Mucosa of rectum (tissue), 2 donors: ENCODE data around the gene HOXB7.

Experiments used
- H3K27ac ChIP-seq, 2 donors: one replicate each; pipeline ENCODE4 v1.7.0; 2013; ENCODE audit warnings: inconsistent platforms in 2 of 2, low read depth in 2 of 2, low read length in 2 of 2
- H3K27me3 ChIP-seq, 2 donors: one replicate each; pipeline ENCODE4 v1.7.0; 2013; ENCODE audit warnings: low read length in 2 of 2; ENCODE audit not compliant: control insufficient read depth in 2 of 2, insufficient read depth in 2 of 2
- H3K36me3 ChIP-seq, 2 donors: one replicate each; pipeline ENCODE4 v1.7.0; 2013; ENCODE audit warnings: low read length in 2 of 2; ENCODE audit not compliant: control insufficient read depth in 2 of 2, insufficient read depth in 2 of 2
- H3K4me1 ChIP-seq, 2 donors: one replicate each; pipeline ENCODE4 v1.7.0; 2013; ENCODE audit warnings: low read length in 2 of 2, mild to moderate bottlenecking in 1 of 2; ENCODE audit not compliant: control insufficient read depth in 2 of 2, insufficient read depth in 2 of 2
- H3K4me3 ChIP-seq, 2 donors: one replicate each; pipeline ENCODE4 v1.7.0; 2013; ENCODE audit warnings: low read length in 2 of 2
- H3K9ac ChIP-seq, 2 donors: one replicate each; pipeline ENCODE4 v1.7.0; 2013; ENCODE audit warnings: low read length in 2 of 2, low read depth in 1 of 2, mild to moderate bottlenecking in 1 of 2
- H3K9me3 ChIP-seq, 2 donors: one replicate each; pipeline ENCODE4 v1.7.0; 2013; ENCODE audit warnings: low read length in 2 of 2; ENCODE audit not compliant: control insufficient read depth in 2 of 2
- donor health status: healthy.
- donor health status: Normal muscosa, but diverticular disease.

HOXB7 gene

GRCh38 chr17:48636177-48637018 is 25.6 kb upstream of the HOXB7 start:
- Histone ChIP-seq H3K27me3 (peaks cover 7 to 37% of the 10 kb centered on the region in 2 donors), H3K36me3 (peaks cover 2 to 7% of the 10 kb centered on the region in 2 donors), H3K4me1 (peaks cover 53 to 77% of the 10 kb centered on the region in 2 donors), H3K9me3 (no peaks in the 10 kb centered on the region), H3K9ac (peak overlapping the region; percentile 44 to 86), H3K4me3 (peak overlapping the region; percentile 63 to 74), H3K27ac (peak overlapping the region; percentile 89)

GRCh38 chr17:48634493-48635208 is 23.8 kb upstream of the HOXB7 start:
- Histone ChIP-seq H3K9ac (peak overlapping the region; percentile 58 to 86), H3K4me1 (peaks cover 51 to 76% of the 10 kb centered on the region in 2 donors), H3K36me3 (peaks cover 2 to 7% of the 10 kb centered on the region in 2 donors), H3K27ac (peak overlapping the region; percentile 89), H3K9me3 (no peaks in the 10 kb centered on the region), H3K4me3 (peak overlapping the region in 1 of 2 donors; percentile 64), H3K27me3 (peaks cover 11 to 45% of the 10 kb centered on the region in 2 donors)

GRCh38 chr17:48633266-48633677 is 22.5 kb upstream of the HOXB7 start:
- peak overlapping the region; percentile 84 to 86 for H3K9ac ChIP-seq

GRCh38 chr17:48632579-48633265 is 21.9 kb upstream of the HOXB7 start:
- H3K36me3 ChIP-seq = peaks cover 2 to 7% of the 10 kb centered on the region in 2 donors
- peaks cover 20 to 51% of the 10 kb centered on the region in 2 donors for H3K27me3 ChIP-seq
- H3K4me3 ChIP-seq = peak overlapping the region; percentile 64 to 70
- no peaks in the 10 kb centered on the region for H3K9me3 ChIP-seq
- peak overlapping the region; percentile 84 to 86 for H3K9ac ChIP-seq
- peak overlapping the region; percentile 89 for H3K27ac ChIP-seq
- H3K4me1 ChIP-seq = peaks cover 58 to 81% of the 10 kb centered on the region in 2 donors

More at GRCh38 chr17:48633266-48633677, 22.5 kb upstream of the HOXB7 start:
- H3K27ac ChIP-seq = peak overlapping the region; percentile 89
- peaks cover 2 to 7% of the 10 kb centered on the region in 2 donors for H3K36me3 ChIP-seq
- no peaks in the 10 kb centered on the region for H3K9me3 ChIP-seq
- peak overlapping the region; percentile 64 to 70 for H3K4me3 ChIP-seq
- peaks cover 54 to 79% of the 10 kb centered on the region in 2 donors for H3K4me1 ChIP-seq
- H3K27me3 ChIP-seq = peaks cover 16 to 50% of the 10 kb centered on the region in 2 donors

GRCh38 chr17:48631693-48632578 is 21.1 kb upstream of the HOXB7 start:
- Histone ChIP-seq H3K9ac (peak overlapping the region; percentile 84 to 86), H3K4me3 (peak overlapping the region; percentile 64 to 70), H3K36me3 (peaks cover 2 to 7% of the 10 kb centered on the region in 2 donors), H3K9me3 (no peaks in the 10 kb centered on the region), H3K27me3 (peaks cover 27 to 48% of the 10 kb centered on the region in 2 donors), H3K27ac (peak overlapping the region; percentile 89), H3K4me1 (peaks cover 57 to 81% of the 10 kb centered on the region in 2 donors)

GRCh38 chr17:48630925-48631692 is 20.3 kb upstream of the HOXB7 start:
- Histone ChIP-seq H3K9me3 (no peaks in the 10 kb centered on the region), H3K9ac (peak overlapping the region; percentile 84 to 86), H3K27me3 (peaks cover 26 to 44% of the 10 kb centered on the region in 2 donors), H3K27ac (peak overlapping the region; percentile 89), H3K4me3 (peak overlapping the region; percentile 70 to 71), H3K36me3 (peaks cover 2 to 6% of the 10 kb centered on the region in 2 donors), H3K4me1 (peaks cover 52 to 78% of the 10 kb centered on the region in 2 donors)

GRCh38 chr17:48630009-48630924 is 19.4 kb upstream of the HOXB7 start:
- peaks cover 56 to 72% of the 10 kb centered on the region in 2 donors for H3K4me1 ChIP-seq
- H3K27me3 ChIP-seq = peaks cover 25 to 36% of the 10 kb centered on the region in 2 donors
- no peaks in the 10 kb centered on the region for H3K36me3 ChIP-seq
- H3K9me3 ChIP-seq = no peaks in the 10 kb centered on the region
- H3K9ac ChIP-seq = peak overlapping the region; percentile 52 to 86
- H3K27ac ChIP-seq = peak overlapping the region; percentile 89
- H3K4me3 ChIP-seq = peak overlapping the region; percentile 17 to 71

GRCh38 chr17:48629411-48629759 is 18.6 kb upstream of the HOXB7 start:
- H3K4me3 ChIP-seq = peak overlapping the region; percentile 5 to 71
- peaks cover 25 to 37% of the 10 kb centered on the region in 2 donors for H3K27me3 ChIP-seq
- H3K9ac ChIP-seq = peak overlapping the region; percentile 57 to 84
- H3K36me3 ChIP-seq = no peaks in the 10 kb centered on the region
- peaks cover 52 to 69% of the 10 kb centered on the region in 2 donors for H3K4me1 ChIP-seq
- no peaks in the 10 kb centered on the region for H3K9me3 ChIP-seq
- H3K27ac ChIP-seq = peak overlapping the region; percentile 91 to 94
